IgD-negative memory B cell (primary cell): ENCODE measurements around the gene SLC30A4. TPM values are rescaled to one million over a fixed set of nuclear protein-coding genes. Genes with fewer than 3 reads are reported as not detected.

Experiments
- H3K27ac Mint-ChIP-seq, 3 donors: one replicate each; pipeline ENCODE4 v1.8.0; 2020 to 2022; ENCODE audit warnings: mild to moderate bottlenecking in 3 of 3, mixed read lengths in 3 of 3, moderate library complexity in 1 of 3
- H3K27me3 Mint-ChIP-seq: one replicate; pipeline ENCODE4 v1.8.0; 2021; ENCODE audit warnings: mixed read lengths
- H3K36me3 Mint-ChIP-seq: one replicate; pipeline ENCODE4 v1.8.0; 2020; ENCODE audit warnings: mild to moderate bottlenecking, mixed read lengths
- H3K4me1 Mint-ChIP-seq, 3 donors: one replicate each; pipeline ENCODE4 v1.8.0; 2020 to 2022; ENCODE audit warnings: mixed read lengths in 3 of 3, mild to moderate bottlenecking in 1 of 3
- H3K4me3 Mint-ChIP-seq, 4 donors: one replicate each; pipeline ENCODE4 v1.8.0; 2020 to 2022; ENCODE audit warnings: mild to moderate bottlenecking in 4 of 4, mixed read lengths in 4 of 4, moderate library complexity in 3 of 4
- H3K9me3 Mint-ChIP-seq, 3 donors: one replicate each; pipeline ENCODE4 v1.8.0; 2020 to 2021; ENCODE audit warnings: mixed read lengths in 3 of 3, mild to moderate bottlenecking in 1 of 3
- polyA plus RNA-seq: library from polyadenylated mRNA; unstranded; fragments of 300-500 nt; fragmentation: Illumina TruSeq; gene quantifications from one replicate; pipeline ENCODE4 v1.2.3, GENCODE V29; 2021

Gene SLC30A4, protein sequence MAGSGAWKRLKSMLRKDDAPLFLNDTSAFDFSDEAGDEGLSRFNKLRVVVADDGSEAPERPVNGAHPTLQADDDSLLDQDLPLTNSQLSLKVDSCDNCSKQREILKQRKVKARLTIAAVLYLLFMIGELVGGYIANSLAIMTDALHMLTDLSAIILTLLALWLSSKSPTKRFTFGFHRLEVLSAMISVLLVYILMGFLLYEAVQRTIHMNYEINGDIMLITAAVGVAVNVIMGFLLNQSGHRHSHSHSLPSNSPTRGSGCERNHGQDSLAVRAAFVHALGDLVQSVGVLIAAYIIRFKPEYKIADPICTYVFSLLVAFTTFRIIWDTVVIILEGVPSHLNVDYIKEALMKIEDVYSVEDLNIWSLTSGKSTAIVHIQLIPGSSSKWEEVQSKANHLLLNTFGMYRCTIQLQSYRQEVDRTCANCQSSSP
- 7.1 TPM for polyA plus RNA-seq

DNA sequence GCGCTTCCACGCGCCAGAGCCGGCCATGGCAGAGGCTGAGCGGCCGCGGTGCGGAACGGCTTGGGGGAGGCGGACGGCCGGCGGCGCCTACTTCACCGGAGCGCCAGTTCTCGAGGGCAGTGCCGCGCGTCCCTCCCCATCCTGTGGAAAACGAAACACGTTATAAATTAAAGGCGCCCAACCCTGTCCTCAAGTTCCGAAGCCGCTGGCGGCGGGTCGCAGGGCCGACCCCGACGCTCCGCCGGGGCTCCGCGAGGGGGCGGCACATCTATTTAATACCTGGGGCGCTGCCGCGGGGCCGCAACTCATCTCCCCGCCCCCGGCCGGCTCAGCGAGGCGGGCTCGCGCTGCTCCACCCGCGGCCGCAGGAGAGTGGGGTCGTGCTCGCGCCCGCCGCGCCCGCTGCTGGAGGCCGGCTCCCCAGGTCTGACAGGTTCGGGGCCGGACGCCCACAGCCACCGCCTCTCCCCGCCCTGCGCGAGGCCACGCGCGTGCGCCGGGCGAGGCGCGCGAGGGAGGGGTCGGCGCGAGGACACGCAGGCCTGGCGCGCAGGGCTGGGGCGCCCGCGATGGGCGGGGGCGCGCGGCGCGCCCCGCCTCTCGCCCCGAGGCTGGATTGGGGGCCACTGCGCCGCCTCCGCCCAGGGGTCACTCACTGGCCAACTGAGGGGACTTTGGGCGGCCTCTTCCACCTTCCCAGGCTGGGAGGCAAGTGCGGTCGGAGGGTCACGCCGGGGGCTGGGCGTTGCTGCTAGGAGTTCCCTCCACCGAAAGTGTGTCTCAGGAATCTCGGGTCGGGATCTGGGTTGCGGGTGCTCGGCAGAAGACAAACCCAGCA is at the start of gene SLC30A4:
SLC30A4 (minus strand) TSS at position 428 of the 838 bp plus-strand sequence; CDS start at position 27, 401 bp downstream.
- Mint-ChIP-seq H3K27ac (peak within 1 kb of the TSS; percentile 70 to 91 (median 90)), H3K4me1 (peaks cover 32 to 39% (median 38%) of the 10 kb centered on the region in 3 donors), H3K27me3 (no peaks in the 10 kb centered on the region), H3K9me3 (no peaks in the 10 kb centered on the region), H3K4me3 (peak within 1 kb of the TSS; percentile 95 to 98 (median 96)), H3K36me3 (peaks cover 8% of the 10 kb centered on the region)

- H3K9me3 Mint-ChIP-seq: no peaks in the 10 kb centered on the region
- peaks cover 6% of the 10 kb centered on the region for H3K27me3 Mint-ChIP-seq
- H3K36me3 Mint-ChIP-seq: peaks cover 7% of the 10 kb centered on the region
- H3K4me3 Mint-ChIP-seq: no peak overlapping the region
- peaks cover 0 to 10% (median 9%) of the 10 kb centered on the region in 3 donors for H3K4me1 Mint-ChIP-seq
- peak overlapping the region in 1 of 3 donors; percentile 76 for H3K27ac Mint-ChIP-seq
Measured at GRCh38 chr15:45555934-45556608, 33.5 kb upstream of the SLC30A4 start.

DNA sequence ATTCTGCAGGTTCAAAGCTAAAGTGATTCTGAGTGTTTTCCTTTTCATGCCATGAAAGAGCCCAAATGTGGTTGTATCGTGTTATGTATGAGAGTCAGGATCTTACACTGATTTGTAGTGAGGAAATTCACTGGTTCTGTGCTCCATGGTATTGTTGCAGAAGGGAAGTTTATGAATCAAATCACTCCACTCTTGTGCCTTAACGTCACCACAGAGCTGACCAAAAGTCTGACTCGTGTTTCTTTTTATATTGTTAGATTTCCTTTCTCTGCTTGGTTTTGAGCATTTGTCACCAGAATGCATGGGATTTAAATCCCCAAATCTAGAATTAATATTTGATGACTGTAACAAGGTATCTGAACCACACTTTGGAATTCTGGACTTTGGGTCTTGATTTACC is 29.1 kb upstream of the SLC30A4 start:
- Mint-ChIP-seq H3K27ac (no peak overlapping the region), H3K36me3 (peaks cover 7% of the 10 kb centered on the region), H3K4me3 (no peak overlapping the region), H3K9me3 (no peaks in the 10 kb centered on the region), H3K4me1 (peaks cover 0 to 7% (median 6%) of the 10 kb centered on the region in 3 donors), H3K27me3 (peaks cover 9% of the 10 kb centered on the region)

DNA sequence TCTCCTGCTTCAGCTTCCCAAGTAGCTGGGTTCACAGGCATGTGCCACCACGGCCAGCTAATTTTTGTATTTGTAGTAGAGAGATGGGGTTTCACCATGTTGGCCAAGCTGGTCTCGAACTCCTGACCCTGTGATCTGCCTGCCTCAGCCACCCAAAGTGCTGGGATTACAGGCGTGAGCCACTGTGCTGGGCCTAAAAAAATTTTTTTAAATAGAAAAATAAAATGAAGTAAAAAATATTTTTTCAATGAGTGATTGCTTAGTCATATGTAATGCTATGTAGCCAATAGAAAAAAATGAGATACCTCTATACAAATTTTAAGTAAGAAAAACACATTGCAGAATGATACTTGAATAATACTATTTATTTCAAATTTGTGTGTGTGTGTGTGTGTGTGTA is 27.9 kb upstream of the SLC30A4 start:
- Mint-ChIP-seq H3K27me3 (peaks cover 12% of the 10 kb centered on the region), H3K4me3 (no peak overlapping the region), H3K36me3 (peaks cover 7% of the 10 kb centered on the region), H3K27ac (no peak overlapping the region), H3K4me1 (peaks cover 0 to 6% (median 0%) of the 10 kb centered on the region in 3 donors), H3K9me3 (no peaks in the 10 kb centered on the region)

DNA sequence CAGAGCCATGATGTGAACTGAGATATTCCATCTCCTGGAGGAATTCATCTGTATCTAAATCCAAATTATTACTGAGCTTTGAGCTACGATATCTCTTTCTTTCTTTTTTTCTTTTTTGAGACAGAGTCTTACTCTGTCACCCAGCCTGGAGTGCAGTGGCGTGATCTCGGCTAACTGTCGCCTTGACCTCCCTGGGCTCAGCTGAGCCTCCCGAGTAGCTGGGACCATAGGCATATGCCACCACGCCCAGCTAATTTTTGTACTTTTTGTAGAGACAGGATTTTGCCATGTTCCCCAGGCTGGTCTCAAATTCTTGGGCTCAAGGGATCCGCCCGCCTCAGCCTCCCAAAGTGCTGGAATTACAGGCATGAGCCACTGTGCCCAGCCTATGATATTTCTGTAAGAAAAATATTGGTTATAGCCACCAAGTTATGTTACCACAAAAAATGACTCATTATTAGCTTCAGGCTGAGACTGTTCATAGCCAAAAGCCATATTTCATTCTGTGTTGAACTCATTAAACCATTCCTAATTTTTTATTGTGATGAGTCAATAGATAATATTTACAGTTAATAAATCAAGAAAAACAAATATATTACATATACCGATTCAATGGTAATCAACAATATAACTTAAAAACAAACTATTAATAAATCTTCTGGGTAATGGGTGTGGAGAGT is 27.1 kb upstream of the SLC30A4 start:
- Mint-ChIP-seq H3K4me1 (peaks cover 1 to 7% (median 3%) of the 10 kb centered on the region in 3 donors), H3K4me3 (no peak overlapping the region), H3K9me3 (no peaks in the 10 kb centered on the region), H3K36me3 (peaks cover 7% of the 10 kb centered on the region), H3K27ac (no peak overlapping the region), H3K27me3 (peaks cover 12% of the 10 kb centered on the region)

- peaks cover 2 to 9% (median 5%) of the 10 kb centered on the region in 3 donors for H3K4me1 Mint-ChIP-seq
- no peak overlapping the region for H3K4me3 Mint-ChIP-seq
- H3K9me3 Mint-ChIP-seq: no peaks in the 10 kb centered on the region
- peaks cover 3% of the 10 kb centered on the region for H3K36me3 Mint-ChIP-seq
- peaks cover 7% of the 10 kb centered on the region for H3K27me3 Mint-ChIP-seq
- no peak overlapping the region for H3K27ac Mint-ChIP-seq
Measured at GRCh38 chr15:45548753-45549520, 26.4 kb upstream of the SLC30A4 start.

DNA sequence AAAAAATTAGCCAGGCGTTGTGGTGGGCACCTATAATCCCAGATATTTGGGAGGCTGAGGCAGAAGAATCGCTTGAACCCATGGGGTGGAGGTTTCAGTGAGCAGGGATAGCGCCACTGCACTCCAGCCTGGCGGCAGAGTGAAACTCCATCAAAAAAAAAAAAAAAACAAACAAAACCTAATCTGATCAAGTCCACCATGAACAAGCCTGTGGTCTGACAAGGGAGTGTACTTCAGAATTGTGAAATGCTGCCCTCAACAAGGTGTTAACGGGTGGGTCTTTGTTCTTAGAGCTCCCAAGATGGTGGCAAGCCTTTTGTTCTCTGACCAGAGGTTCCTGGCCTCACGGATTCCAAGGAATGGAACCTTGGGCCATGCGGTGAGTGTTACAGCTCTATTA is 24.2 kb upstream of the SLC30A4 start:
- Mint-ChIP-seq H3K9me3 (no peaks in the 10 kb centered on the region), H3K4me1 (peaks cover 2 to 9% (median 5%) of the 10 kb centered on the region in 3 donors), H3K4me3 (no peak overlapping the region), H3K27me3 (peaks cover 6% of the 10 kb centered on the region), H3K36me3 (peaks cover 3% of the 10 kb centered on the region), H3K27ac (no peak overlapping the region)

DNA sequence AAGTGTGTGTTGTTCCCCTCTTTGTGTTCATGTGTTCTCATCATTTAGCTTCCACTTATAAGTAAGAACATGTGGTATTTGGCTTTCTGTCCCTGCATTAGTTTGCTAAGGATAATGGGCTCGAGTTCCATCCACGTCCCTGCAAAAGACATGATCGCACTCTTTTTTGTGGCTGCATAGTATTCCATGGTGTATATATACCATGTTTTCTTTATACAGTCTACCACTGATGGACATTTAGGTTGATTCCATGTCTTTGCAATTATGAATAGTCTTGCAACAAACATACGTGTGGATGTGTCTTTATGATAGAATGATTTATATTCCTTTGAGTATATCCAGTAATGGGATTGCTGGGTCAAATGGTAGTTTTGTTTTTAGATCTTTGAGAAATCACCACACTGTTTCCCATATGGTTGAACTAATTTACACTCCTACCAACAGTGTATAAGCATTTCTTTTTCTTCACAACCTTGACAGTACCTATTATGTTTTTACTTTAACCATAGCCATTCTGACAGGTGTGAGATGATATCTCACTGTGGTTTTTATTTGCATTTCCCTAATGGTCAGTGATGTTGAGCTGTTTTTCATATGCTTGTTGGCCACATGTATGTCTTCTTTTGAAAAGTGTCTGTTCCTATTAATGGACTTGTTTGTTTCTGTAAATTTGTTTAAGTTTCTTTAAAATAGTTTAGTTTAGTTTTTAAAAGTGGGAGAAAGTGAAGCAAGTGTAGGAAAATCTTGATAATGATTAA is 21.9 kb upstream of the SLC30A4 start:
- Mint-ChIP-seq H3K27ac (peak overlapping the region in 1 of 3 donors; percentile 70), H3K36me3 (peaks cover 2% of the 10 kb centered on the region), H3K4me1 (peaks cover 2 to 9% (median 5%) of the 10 kb centered on the region in 3 donors)

GRCh38 chr15:45543051-45543450 is 20.5 kb upstream of the SLC30A4 start:
- H3K9me3 Mint-ChIP-seq: no peaks in the 10 kb centered on the region
- peaks cover 2% of the 10 kb centered on the region for H3K27me3 Mint-ChIP-seq
- peaks cover 2 to 9% (median 5%) of the 10 kb centered on the region in 3 donors for H3K4me1 Mint-ChIP-seq
- peaks cover 2% of the 10 kb centered on the region for H3K36me3 Mint-ChIP-seq
- no peak overlapping the region for H3K27ac Mint-ChIP-seq
- no peak overlapping the region for H3K4me3 Mint-ChIP-seq

More for the DNA sequence above, 21.9 kb upstream of the SLC30A4 start:
- Mint-ChIP-seq H3K27me3 (peaks cover 6% of the 10 kb centered on the region), H3K9me3 (no peaks in the 10 kb centered on the region), H3K4me3 (peak overlapping the region in 1 of 4 donors; percentile 75)

- H3K4me3 Mint-ChIP-seq: no peak overlapping the region
- H3K4me1 Mint-ChIP-seq: peaks cover 2 to 5% (median 3%) of the 10 kb centered on the region in 3 donors
- H3K27ac Mint-ChIP-seq: no peak overlapping the region
- no peaks in the 10 kb centered on the region for H3K9me3 Mint-ChIP-seq
- no peaks in the 10 kb centered on the region for H3K27me3 Mint-ChIP-seq
- H3K36me3 Mint-ChIP-seq: peaks cover 2% of the 10 kb centered on the region
Measured at GRCh38 chr15:45540531-45540930, 18.0 kb upstream of the SLC30A4 start.

DNA sequence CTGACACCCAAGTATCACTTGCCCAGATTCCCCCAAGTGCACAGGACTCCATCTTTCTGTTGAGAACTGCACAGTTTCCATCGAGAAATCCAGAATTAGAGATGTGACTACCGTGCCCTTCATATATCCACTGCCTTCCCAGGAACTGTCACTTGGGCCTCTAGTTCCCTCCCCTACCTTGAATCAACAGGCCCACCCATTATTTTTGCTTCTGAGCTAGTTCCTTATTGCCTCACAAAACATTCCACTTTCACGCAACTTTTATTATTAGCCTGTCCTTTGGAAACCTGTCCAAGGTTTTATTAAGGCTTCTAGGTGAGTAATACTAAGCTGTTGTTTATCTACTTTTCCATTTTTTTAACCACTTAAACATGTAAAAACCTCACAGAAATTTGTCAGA is 17.1 kb upstream of the SLC30A4 start:
- H3K27me3 Mint-ChIP-seq: no peaks in the 10 kb centered on the region
- no peak overlapping the region for H3K4me3 Mint-ChIP-seq
- H3K36me3 Mint-ChIP-seq: peaks cover 2% of the 10 kb centered on the region
- H3K4me1 Mint-ChIP-seq: peaks cover 1 to 2% (median 2%) of the 10 kb centered on the region in 3 donors
- H3K9me3 Mint-ChIP-seq: no peaks in the 10 kb centered on the region
- H3K27ac Mint-ChIP-seq: no peak overlapping the region

DNA sequence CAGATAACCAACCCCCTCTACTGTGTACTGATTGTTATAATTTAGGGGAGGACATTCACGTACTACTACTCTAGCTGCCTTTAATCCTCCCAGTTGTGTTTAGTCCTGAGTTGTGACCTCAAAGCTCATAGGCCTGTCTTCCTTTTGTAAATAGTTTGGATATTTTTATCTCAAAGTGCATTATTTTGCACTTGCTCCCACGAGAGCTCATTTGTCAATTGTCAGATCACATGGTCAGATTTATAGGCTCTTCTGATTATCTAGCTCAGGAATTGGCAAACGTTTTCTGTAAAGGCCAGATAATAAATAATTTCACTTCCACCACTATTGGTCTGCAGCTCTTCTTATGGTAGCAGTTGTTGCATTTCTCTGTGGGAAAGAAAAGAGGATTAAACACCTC is 14.4 kb upstream of the SLC30A4 start:
- Mint-ChIP-seq H3K4me3 (no peak overlapping the region), H3K36me3 (peaks cover 2% of the 10 kb centered on the region), H3K27ac (no peak overlapping the region), H3K4me1 (no peaks in the 10 kb centered on the region), H3K9me3 (no peaks in the 10 kb centered on the region), H3K27me3 (no peaks in the 10 kb centered on the region)

DNA sequence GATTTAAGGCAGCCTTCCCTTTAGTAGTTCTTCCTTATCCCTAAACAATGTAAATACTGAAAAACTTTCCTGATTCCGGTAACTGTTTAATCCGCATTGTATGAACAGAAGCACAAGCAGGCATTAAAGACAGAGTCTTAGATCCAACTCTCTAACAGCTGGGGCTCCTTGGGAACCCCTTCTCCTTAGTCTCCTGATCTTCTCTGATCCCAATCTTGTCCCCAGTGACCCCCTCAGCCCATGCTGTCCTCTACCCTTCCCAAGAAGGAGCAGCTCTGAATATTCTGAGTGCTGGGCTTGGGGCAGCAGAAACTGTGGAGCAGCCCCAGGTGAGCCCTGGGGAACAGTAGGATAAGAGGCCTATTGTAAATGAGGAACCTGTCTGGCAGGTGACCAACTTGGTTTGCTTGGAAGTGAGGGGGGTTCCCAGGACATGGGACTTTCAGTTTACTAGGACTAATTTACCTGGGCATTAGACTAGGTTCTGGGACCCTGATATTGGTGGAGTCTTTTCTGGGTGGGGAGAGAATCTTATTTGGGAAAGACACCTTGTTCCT is 13.0 kb upstream of the SLC30A4 start:
- no peak overlapping the region for H3K27ac Mint-ChIP-seq
- no peaks in the 10 kb centered on the region for H3K4me1 Mint-ChIP-seq
- no peak overlapping the region for H3K4me3 Mint-ChIP-seq
- H3K36me3 Mint-ChIP-seq: no peaks in the 10 kb centered on the region
- H3K9me3 Mint-ChIP-seq: no peaks in the 10 kb centered on the region
- no peaks in the 10 kb centered on the region for H3K27me3 Mint-ChIP-seq
